ENCODE measurements around the gene MAPRE2.

The MAPRE2 gene

GRCh38 chr18:35067454-35067853 is 26.2 kb downstream of the MAPRE2 start:
- no peak for DNase-seq
- WGBS (ENCODE audit: extremely low coverage, insufficient coverage, insufficient read length) = no CpG with 5 or more reads among the region's 4 CpGs

GRCh38 chr18:35071819-35072247 is 30.6 kb downstream of the MAPRE2 start:
- H2BK12ac ChIP-seq (ENCODE audit: low read length) = no peak overlapping the region

More at GRCh38 chr18:35067454-35067853, 26.2 kb downstream of the MAPRE2 start:
- Histone ChIP-seq H3K4me2 (ENCODE audit: low read length) (no peak overlapping the region), H3K79me1 (ENCODE audit: low read length) (no peaks in the 10 kb centered on the region), H3K27ac (ENCODE audit: low read depth, low read length) (no peak overlapping the region), H4K91ac (ENCODE audit: low read depth, low read length) (no peak overlapping the region), H3K4ac (ENCODE audit: low read depth, low read length) (no peak overlapping the region), H3K9ac (ENCODE audit: low read length) (no peak overlapping the region), H2BK120ac (ENCODE audit: insufficient read depth, low read length, poor library complexity) (no peak overlapping the region), H3K36me3 (ENCODE audit: control insufficient read depth in 1 of 2, insufficient read depth in 2 of 2, low read length in 2 of 2) (no peaks in the 10 kb centered on the region), H3K4me1 (ENCODE audit: control insufficient read depth in 1 of 2, insufficient read depth in 2 of 2, low read length in 2 of 2) (no peaks in the 10 kb centered on the region), H3K23ac (ENCODE audit: low read length) (no peak overlapping the region), H3K4me3 (ENCODE audit: low read depth, low read length) (no peak overlapping the region), H2AK5ac (ENCODE audit: low read length) (no peak overlapping the region), H4K12ac (ENCODE audit: low read depth, low read length) (no peak overlapping the region), H3K27me3 (ENCODE audit: insufficient read depth, low read length) (no peaks in the 10 kb centered on the region), H2AFZ (ENCODE audit: insufficient read depth, low read length, poor library complexity) (no peak overlapping the region), H4K8ac (ENCODE audit: low read depth, low read length) (no peak overlapping the region), H2BK5ac (ENCODE audit: low read depth, low read length, poor library complexity) (no peak overlapping the region), H3K14ac (ENCODE audit: low read length) (no peak overlapping the region), H3K9me3 (ENCODE audit: insufficient read depth, low read depth, low read length) (no peaks in the 10 kb centered on the region), H2BK12ac (ENCODE audit: low read length) (no peak overlapping the region), H3K79me2 (ENCODE audit: control insufficient read depth, insufficient read depth, low read length, poor library complexity) (no peaks in the 10 kb centered on the region), H3K18ac (ENCODE audit: low read length) (no peak overlapping the region)

GRCh38 chr18:35072616-35073015 is 31.4 kb downstream of the MAPRE2 start:
- H3K23ac ChIP-seq (ENCODE audit: low read length) = no peak overlapping the region

More at GRCh38 chr18:35071819-35072247, 30.6 kb downstream of the MAPRE2 start:
- H2AK5ac ChIP-seq (ENCODE audit: low read length) = no peak overlapping the region
- no peak overlapping the region for H3K4ac ChIP-seq (ENCODE audit: low read depth, low read length)
- H4K12ac ChIP-seq (ENCODE audit: low read depth, low read length) = no peak overlapping the region
- H3K27ac ChIP-seq (ENCODE audit: low read depth, low read length) = no peak overlapping the region
- no peak overlapping the region for H3K9ac ChIP-seq (ENCODE audit: low read length)
- no peaks in the 10 kb centered on the region for H3K79me1 ChIP-seq (ENCODE audit: low read length)
- no peaks in the 10 kb centered on the region for H3K36me3 ChIP-seq (ENCODE audit: control insufficient read depth in 1 of 2, insufficient read depth in 2 of 2, low read length in 2 of 2)
- no peak overlapping the region for H4K91ac ChIP-seq (ENCODE audit: low read depth, low read length)
- no peak for DNase-seq
- no peaks in the 10 kb centered on the region for H3K4me1 ChIP-seq (ENCODE audit: control insufficient read depth in 1 of 2, insufficient read depth in 2 of 2, low read length in 2 of 2)
- no peaks in the 10 kb centered on the region for H3K79me2 ChIP-seq (ENCODE audit: control insufficient read depth, insufficient read depth, low read length, poor library complexity)
- H3K9me3 ChIP-seq (ENCODE audit: insufficient read depth, low read depth, low read length) = no peaks in the 10 kb centered on the region
- H4K8ac ChIP-seq (ENCODE audit: low read depth, low read length) = no peak overlapping the region
- no peaks in the 10 kb centered on the region for H3K27me3 ChIP-seq (ENCODE audit: insufficient read depth, low read length)
- no peak overlapping the region for H3K23ac ChIP-seq (ENCODE audit: low read length)
- H3K14ac ChIP-seq (ENCODE audit: low read length) = no peak overlapping the region
- H3K18ac ChIP-seq (ENCODE audit: low read length) = no peak overlapping the region
- no peak overlapping the region for H2BK5ac ChIP-seq (ENCODE audit: low read depth, low read length, poor library complexity)
- H3K4me2 ChIP-seq (ENCODE audit: low read length) = no peak overlapping the region
- H3K4me3 ChIP-seq (ENCODE audit: low read depth, low read length) = no peak overlapping the region
- no peak overlapping the region for H2AFZ ChIP-seq (ENCODE audit: insufficient read depth, low read length, poor library complexity)
- no CpG with 5 or more reads among the region's 3 CpGs for WGBS (ENCODE audit: extremely low coverage, insufficient coverage, insufficient read length)
- H2BK120ac ChIP-seq (ENCODE audit: insufficient read depth, low read length, poor library complexity) = no peak overlapping the region

GRCh38 chr18:35073186-35074105 is 32.2 kb downstream of the MAPRE2 start:
- no peaks in the 10 kb centered on the region for H3K27me3 ChIP-seq (ENCODE audit: insufficient read depth, low read length)
- H3K14ac ChIP-seq (ENCODE audit: low read length) = no peak overlapping the region
- H3K4ac ChIP-seq (ENCODE audit: low read depth, low read length) = no peak overlapping the region
- H3K4me3 ChIP-seq (ENCODE audit: low read depth, low read length) = no peak overlapping the region
- H4K12ac ChIP-seq (ENCODE audit: low read depth, low read length) = no peak overlapping the region
- H4K8ac ChIP-seq (ENCODE audit: low read depth, low read length) = no peak overlapping the region
- no peaks in the 10 kb centered on the region for H3K79me1 ChIP-seq (ENCODE audit: low read length)
- no peaks in the 10 kb centered on the region for H3K4me1 ChIP-seq (ENCODE audit: control insufficient read depth in 1 of 2, insufficient read depth in 2 of 2, low read length in 2 of 2)
- H3K9ac ChIP-seq (ENCODE audit: low read length) = no peak overlapping the region
- WGBS (ENCODE audit: extremely low coverage, insufficient coverage, insufficient read length) = no CpG with 5 or more reads among the region's 3 CpGs
- H3K18ac ChIP-seq (ENCODE audit: low read length) = no peak overlapping the region
- H3K27ac ChIP-seq (ENCODE audit: low read depth, low read length) = no peak overlapping the region
- H2BK5ac ChIP-seq (ENCODE audit: low read depth, low read length, poor library complexity) = no peak overlapping the region
- H3K9me3 ChIP-seq (ENCODE audit: insufficient read depth, low read depth, low read length) = no peaks in the 10 kb centered on the region
- H3K4me2 ChIP-seq (ENCODE audit: low read length) = no peak overlapping the region
- H3K79me2 ChIP-seq (ENCODE audit: control insufficient read depth, insufficient read depth, low read length, poor library complexity) = no peaks in the 10 kb centered on the region
- H4K91ac ChIP-seq (ENCODE audit: low read depth, low read length) = no peak overlapping the region
- H2BK12ac ChIP-seq (ENCODE audit: low read length) = no peak overlapping the region
- peak in 1 of 2 donors; percentile 27 for DNase-seq
- H3K23ac ChIP-seq (ENCODE audit: low read length) = no peak overlapping the region
- no peak overlapping the region for H2AK5ac ChIP-seq (ENCODE audit: low read length)
- H2AFZ ChIP-seq (ENCODE audit: insufficient read depth, low read length, poor library complexity) = no peak overlapping the region
- H2BK120ac ChIP-seq (ENCODE audit: insufficient read depth, low read length, poor library complexity) = no peak overlapping the region
- H3K36me3 ChIP-seq (ENCODE audit: control insufficient read depth in 1 of 2, insufficient read depth in 2 of 2, low read length in 2 of 2) = no peaks in the 10 kb centered on the region

More at GRCh38 chr18:35072616-35073015, 31.4 kb downstream of the MAPRE2 start:
- no peak for DNase-seq
- no peak overlapping the region for H2AFZ ChIP-seq (ENCODE audit: insufficient read depth, low read length, poor library complexity)
- H3K9ac ChIP-seq (ENCODE audit: low read length) = no peak overlapping the region
- no peak overlapping the region for H4K91ac ChIP-seq (ENCODE audit: low read depth, low read length)
- H3K9me3 ChIP-seq (ENCODE audit: insufficient read depth, low read depth, low read length) = no peaks in the 10 kb centered on the region
- no peak overlapping the region for H3K4me3 ChIP-seq (ENCODE audit: low read depth, low read length)
- H3K4me1 ChIP-seq (ENCODE audit: control insufficient read depth in 1 of 2, insufficient read depth in 2 of 2, low read length in 2 of 2) = no peaks in the 10 kb centered on the region
- H3K79me2 ChIP-seq (ENCODE audit: control insufficient read depth, insufficient read depth, low read length, poor library complexity) = no peaks in the 10 kb centered on the region
- H3K27me3 ChIP-seq (ENCODE audit: insufficient read depth, low read length) = no peaks in the 10 kb centered on the region
- no peaks in the 10 kb centered on the region for H3K79me1 ChIP-seq (ENCODE audit: low read length)
- H3K14ac ChIP-seq (ENCODE audit: low read length) = no peak overlapping the region
- no peak overlapping the region for H3K18ac ChIP-seq (ENCODE audit: low read length)
- no peaks in the 10 kb centered on the region for H3K36me3 ChIP-seq (ENCODE audit: control insufficient read depth in 1 of 2, insufficient read depth in 2 of 2, low read length in 2 of 2)
- no peak overlapping the region for H4K8ac ChIP-seq (ENCODE audit: low read depth, low read length)
- no peak overlapping the region for H2BK5ac ChIP-seq (ENCODE audit: low read depth, low read length, poor library complexity)
- no peak overlapping the region for H2AK5ac ChIP-seq (ENCODE audit: low read length)
- H4K12ac ChIP-seq (ENCODE audit: low read depth, low read length) = no peak overlapping the region
- no peak overlapping the region for H2BK120ac ChIP-seq (ENCODE audit: insufficient read depth, low read length, poor library complexity)
- no peak overlapping the region for H3K4ac ChIP-seq (ENCODE audit: low read depth, low read length)
- H3K27ac ChIP-seq (ENCODE audit: low read depth, low read length) = no peak overlapping the region
- no peak overlapping the region for H2BK12ac ChIP-seq (ENCODE audit: low read length)
- WGBS (ENCODE audit: extremely low coverage, insufficient coverage, insufficient read length) = no CpG with 5 or more reads among the region's 2 CpGs
- H3K4me2 ChIP-seq (ENCODE audit: low read length) = no peak overlapping the region
